Esophagus squamous epithelium (tissue), 4 donors: Measurements from ENCODE around the gene ZNF474.
A peak's percentile ranks its signal among the peaks of the same experiment; 100 is the strongest.

Experiments
- CTCF ChIP-seq, 6 experiments: fragments of 450-650 bp in 4 of 6; fragments of 200-600 bp in 2 of 6; sonication (generic) in 2 of 6; IDR thresholded peaks; one replicate each; pipeline ENCODE4 v1.5.1; 2016 to 2019; ENCODE audit warnings: antibody characterized with exemption in 6 of 6, mild to moderate bottlenecking in 4 of 6, moderate library complexity in 4 of 6
- POLR2A ChIP-seq, 4 donors: fragments of 450-650 bp; IDR thresholded peaks; one replicate each; pipeline ENCODE4 v1.6.1; 2017; ENCODE audit warnings: antibody characterized with exemption in 4 of 4, mild to moderate bottlenecking in 4 of 4, moderate library complexity in 3 of 4

GRCh38 chr5:122195802-122196394 lies 66.6 kb downstream of the ZNF474 start:
- TF ChIP-seq CTCF (IDR thresholded peaks at IDR 0.05) (peak in 5 of 6 experiments; percentile 51 to 70 (median 58)), POLR2A (IDR thresholded peaks at IDR 0.05) (no peak)
